Smooth muscle cell (in vitro differentiated cells): Measurements from ENCODE around the gene PSMG1. TPM values are rescaled to one million over a fixed set of nuclear protein-coding genes. Genes with fewer than 3 reads are reported as not detected.
A peak's percentile ranks its signal among the peaks of the same experiment; 100 is the strongest.

Experiments
- DNase-seq: peaks from one replicate; lab custom pipeline; 2025; ENCODE audit not compliant: unreplicated experiment; lab: John Stamatoyannopoulos, UW
- H2AFZ ChIP-seq: fragments of 200-600 bp; sonication (generic); 2 replicates; pipeline ENCODE4 v1.6.0; 2016; ENCODE audit warnings: antibody characterized with exemption, low read depth, mild to moderate bottlenecking
- H3F3A ChIP-seq: fragments of 200-600 bp; sonication (generic); 2 replicates; pipeline ENCODE4 v1.6.0; 2017; ENCODE audit warnings: antibody characterized with exemption, low read depth
- H3K27ac ChIP-seq: fragments of 200-600 bp; sonication (generic); 2 replicates; pipeline ENCODE4 v1.5.1; 2016; ENCODE audit warnings: low read depth, mild to moderate bottlenecking
- H3K27me3 ChIP-seq: fragments of 200-600 bp; sonication (generic); 2 replicates; pipeline ENCODE4 v1.6.1; 2016; ENCODE audit warnings: low read depth, mild to moderate bottlenecking
- H3K36me3 ChIP-seq: fragments of 200-600 bp; sonication (generic); 2 replicates; pipeline ENCODE4 v1.5.1; 2016; ENCODE audit warnings: low read depth
- H3K4me1 ChIP-seq: fragments of 200-600 bp; sonication (generic); 2 replicates; pipeline ENCODE4 v1.5.1; 2016; ENCODE audit warnings: low read depth
- H3K4me2 ChIP-seq: fragments of 200-600 bp; sonication (generic); 2 replicates; pipeline ENCODE4 v1.6.0; 2016; ENCODE audit warnings: mild to moderate bottlenecking
- H3K4me3 ChIP-seq: fragments of 200-600 bp; sonication (generic); 2 replicates; pipeline ENCODE4 v1.5.1; 2016; ENCODE audit warnings: mild to moderate bottlenecking
- H3K79me2 ChIP-seq: fragments of 200-600 bp; sonication (generic); 2 replicates; pipeline ENCODE4 v1.6.0; 2016; ENCODE audit warnings: low read depth, mild to moderate bottlenecking
- H3K9ac ChIP-seq: fragments of 200-600 bp; sonication (generic); 2 replicates; pipeline ENCODE4 v1.6.0; 2016; ENCODE audit warnings: low read depth
- H3K9me3 ChIP-seq: fragments of 200-600 bp; sonication (generic); replicated peaks from 2 replicates; pipeline ENCODE4 v1.5.1; 2016; ENCODE audit warnings: low read depth
- H4K20me1 ChIP-seq: fragments of 200-600 bp; sonication (generic); 2 replicates; pipeline ENCODE4 v1.6.0; 2016; ENCODE audit warnings: low read depth
- WGBS: methylation state at CpG from one replicate; pipeline ENCODE4 v1.1.7; 2016; ENCODE audit warnings: low lambda C conversion rate; 5-methylcytosine and 5-hydroxymethylcytosine counted together
- polyA plus RNA-seq: library from polyadenylated mRNA; unstranded; fragments of >200 nt; fragmentation: Nextera tagmentation; extraction: Ambion mirVana; gene quantifications from 2 replicates; pipeline ENCODE4 v1.2.1, GENCODE V29; 2016
- total RNA-seq: library from RNA; depleted of rRNA; stranded (reverse); fragments of >200 nt; gene quantifications from 2 replicates; pipeline ENCODE4 v1.2.3, GENCODE V29; 2014
- TF ChIP-seq, protein P1 (sequence below): fragments of 200-600 bp; sonication (generic); IDR thresholded peaks from 2 replicates; pipeline ENCODE4 v1.5.1; 2017; ENCODE audit warnings: borderline replicate concordance, mild to moderate bottlenecking, antibody characterized with exemption; ENCODE audit not compliant: insufficient read depth, poor library complexity, severe bottlenecking

The PSMG1 gene
- total and polyA plus RNA-seq, 2 experiments from 2014 or later = 55.2 to 60.7 TPM

DNA sequence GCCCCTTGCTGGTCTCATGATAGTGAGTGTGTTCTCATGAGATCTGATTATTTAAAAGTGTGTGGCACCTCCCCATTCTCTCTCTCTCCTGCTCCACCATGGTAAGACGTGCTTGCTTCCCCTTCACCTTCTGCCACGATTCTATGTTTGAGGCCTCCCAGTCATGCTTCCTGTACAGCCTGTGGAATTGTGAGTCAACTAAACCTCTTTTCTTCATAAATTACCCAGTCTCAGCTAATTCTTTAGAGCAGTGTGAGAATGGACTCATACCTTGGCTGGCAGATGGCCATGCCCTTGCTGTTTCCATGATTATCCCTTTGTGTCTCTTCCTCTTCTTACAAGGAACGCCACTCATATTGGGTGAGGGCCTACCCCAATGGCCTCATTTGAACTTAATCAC is 40.3 kb downstream of the PSMG1 start:
- Histone ChIP-seq H3K4me1 (peaks cover under 1% of the 10 kb centered on the region), H3K36me3 (no peaks in the 10 kb centered on the region), H3K27ac (no peak overlapping the region), H3K4me2 (no peak overlapping the region), H3K27me3 (no peaks in the 10 kb centered on the region), H4K20me1 (no peaks in the 10 kb centered on the region), H3K9ac (no peak overlapping the region), H3K4me3 (no peak overlapping the region), H3K79me2 (no peaks in the 10 kb centered on the region), H3K9me3 (no peaks in the 10 kb centered on the region), H3F3A (peaks cover 17% of the 10 kb centered on the region), H2AFZ (no peak overlapping the region)
- WGBS = 84% methylated on average over 3 of the region's 3 CpGs
- no peak for DNase-seq
- TF ChIP-seq, protein P1, sequence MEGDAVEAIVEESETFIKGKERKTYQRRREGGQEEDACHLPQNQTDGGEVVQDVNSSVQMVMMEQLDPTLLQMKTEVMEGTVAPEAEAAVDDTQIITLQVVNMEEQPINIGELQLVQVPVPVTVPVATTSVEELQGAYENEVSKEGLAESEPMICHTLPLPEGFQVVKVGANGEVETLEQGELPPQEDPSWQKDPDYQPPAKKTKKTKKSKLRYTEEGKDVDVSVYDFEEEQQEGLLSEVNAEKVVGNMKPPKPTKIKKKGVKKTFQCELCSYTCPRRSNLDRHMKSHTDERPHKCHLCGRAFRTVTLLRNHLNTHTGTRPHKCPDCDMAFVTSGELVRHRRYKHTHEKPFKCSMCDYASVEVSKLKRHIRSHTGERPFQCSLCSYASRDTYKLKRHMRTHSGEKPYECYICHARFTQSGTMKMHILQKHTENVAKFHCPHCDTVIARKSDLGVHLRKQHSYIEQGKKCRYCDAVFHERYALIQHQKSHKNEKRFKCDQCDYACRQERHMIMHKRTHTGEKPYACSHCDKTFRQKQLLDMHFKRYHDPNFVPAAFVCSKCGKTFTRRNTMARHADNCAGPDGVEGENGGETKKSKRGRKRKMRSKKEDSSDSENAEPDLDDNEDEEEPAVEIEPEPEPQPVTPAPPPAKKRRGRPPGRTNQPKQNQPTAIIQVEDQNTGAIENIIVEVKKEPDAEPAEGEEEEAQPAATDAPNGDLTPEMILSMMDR = no peak

DNA sequence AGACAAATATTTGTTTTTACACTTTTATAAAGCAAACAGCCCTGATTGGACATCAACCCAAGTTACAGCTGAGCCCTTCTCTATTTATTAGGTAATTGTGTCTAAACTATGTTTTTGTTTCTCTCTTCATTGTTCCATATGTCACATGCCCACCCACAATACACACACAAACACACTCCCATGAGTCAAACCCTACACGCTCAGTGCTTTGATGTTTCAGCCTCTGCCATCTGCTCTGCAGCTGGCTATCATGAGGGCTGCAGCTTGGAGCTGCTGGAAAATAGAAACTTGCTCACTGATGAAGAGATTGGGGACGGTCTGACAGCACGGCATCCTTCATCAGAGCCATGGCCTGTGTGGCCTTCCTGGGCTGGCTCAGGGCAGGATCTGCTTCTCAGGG is 41.7 kb downstream of the PSMG1 start:
- Histone ChIP-seq H4K20me1 (no peaks in the 10 kb centered on the region), H3K79me2 (no peaks in the 10 kb centered on the region), H3K36me3 (no peaks in the 10 kb centered on the region), H3K4me3 (no peak overlapping the region), H3K9ac (no peak overlapping the region), H3K4me2 (no peak overlapping the region), H3K27me3 (no peaks in the 10 kb centered on the region), H3F3A (peaks cover 21% of the 10 kb centered on the region), H3K9me3 (no peaks in the 10 kb centered on the region), H3K4me1 (peaks cover 9% of the 10 kb centered on the region), H2AFZ (no peak overlapping the region), H3K27ac (peak overlapping the region; percentile 36)
- no peak for DNase-seq
- TF ChIP-seq, protein P1 = no peak
- WGBS = 21% methylated on average over 3 of the region's 3 CpGs

DNA sequence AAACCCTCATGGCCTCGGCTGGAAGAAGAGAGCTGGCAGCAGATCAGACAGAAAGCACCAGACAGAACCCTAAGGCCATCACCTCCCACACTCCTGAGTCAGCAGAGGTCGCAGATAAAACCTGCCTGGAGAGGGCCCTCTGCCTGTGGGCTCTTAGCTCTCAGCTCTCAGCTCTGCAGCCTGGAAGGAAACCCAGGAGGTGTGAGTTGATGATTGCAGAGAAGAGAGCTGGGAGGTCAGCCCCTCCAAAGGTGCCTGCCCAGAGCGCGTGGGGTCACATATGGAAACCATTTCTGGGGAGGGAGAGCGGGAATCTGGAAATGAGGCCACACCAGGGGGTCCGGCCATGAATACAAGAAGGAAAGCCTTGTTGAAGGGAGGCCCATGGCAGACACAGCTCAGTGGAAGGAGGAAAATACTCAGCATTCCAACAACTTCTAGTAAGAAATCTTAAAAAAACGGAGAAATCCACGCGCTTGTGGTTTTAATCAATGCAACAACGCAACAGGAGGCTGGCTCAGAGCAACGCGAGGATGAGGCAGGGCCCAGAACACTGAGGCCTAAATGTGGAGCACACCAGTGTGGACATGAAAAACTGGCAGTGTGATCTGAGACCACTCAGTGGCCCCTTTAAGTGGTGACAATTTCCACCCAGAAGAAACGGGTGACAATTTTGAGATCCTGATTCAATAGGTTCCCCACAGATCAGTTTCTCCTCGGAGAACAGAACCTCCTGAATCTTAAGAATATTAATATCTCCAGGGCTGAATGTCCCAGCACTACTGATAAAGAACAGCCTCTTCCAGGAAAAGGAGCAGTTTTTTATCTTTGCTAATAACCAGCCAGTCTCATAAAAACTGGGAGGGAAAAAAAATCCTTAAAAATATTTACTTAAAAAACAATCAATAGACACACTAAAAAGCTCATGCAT is 45.7 kb downstream of the PSMG1 start:
- TF ChIP-seq, protein P1 = peak; percentile 24
- peak overlapping the region; percentile 76 for H3K4me2 ChIP-seq

DNA sequence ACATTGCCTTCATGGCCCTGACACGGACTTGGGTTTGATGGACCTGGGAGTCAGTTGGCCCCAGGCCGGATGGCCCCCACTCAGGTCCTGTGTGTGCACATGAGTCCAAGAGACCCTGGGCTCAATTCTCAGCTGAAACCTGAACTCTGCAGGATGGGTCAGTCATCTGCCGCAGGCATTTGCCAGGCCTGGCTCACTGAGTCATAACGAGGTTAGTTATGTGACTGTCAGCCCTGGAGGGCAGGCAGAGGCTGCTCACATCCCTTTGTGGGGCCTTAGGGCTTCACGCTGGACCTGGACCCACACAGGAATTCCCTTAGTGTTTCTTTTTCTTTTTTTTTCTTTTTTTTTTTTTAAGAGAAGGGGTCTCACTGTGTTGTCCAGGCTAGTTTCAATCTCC is 46.5 kb downstream of the PSMG1 start:
- Histone ChIP-seq H3K79me2 (no peaks in the 10 kb centered on the region), H3K4me1 (peaks cover 9% of the 10 kb centered on the region), H3K9me3 (no peaks in the 10 kb centered on the region), H3K27ac (peak overlapping the region; percentile 97), H3F3A (peaks cover 22% of the 10 kb centered on the region), H3K36me3 (no peaks in the 10 kb centered on the region), H3K9ac (peak overlapping the region; percentile 69), H3K27me3 (no peaks in the 10 kb centered on the region), H4K20me1 (no peaks in the 10 kb centered on the region), H3K4me2 (peak overlapping the region; percentile 76), H2AFZ (no peak overlapping the region), H3K4me3 (no peak overlapping the region)
- TF ChIP-seq, protein P1 = no peak
- 37% methylated on average over 5 of the region's 5 CpGs for WGBS
- DNase-seq = no peak

More for the DNA sequence above, 45.7 kb downstream of the PSMG1 start:
- H3K27ac ChIP-seq = peak overlapping the region; percentile 97
- no peaks in the 10 kb centered on the region for H4K20me1 ChIP-seq
- no peak overlapping the region for H2AFZ ChIP-seq
- no peaks in the 10 kb centered on the region for H3K79me2 ChIP-seq
- peak overlapping the region; percentile 69 for H3K9ac ChIP-seq
- H3K4me3 ChIP-seq = no peak overlapping the region
- H3F3A ChIP-seq = peaks cover 27% of the 10 kb centered on the region
- peaks cover 9% of the 10 kb centered on the region for H3K4me1 ChIP-seq
- H3K9me3 ChIP-seq = no peaks in the 10 kb centered on the region
- 11% methylated on average over 14 of the region's 14 CpGs for WGBS
- H3K27me3 ChIP-seq = no peaks in the 10 kb centered on the region
- DNase-seq = no peak
- H3K36me3 ChIP-seq = no peaks in the 10 kb centered on the region
